Measurements from ENCODE around the gene RIMS1. TPM values are rescaled to one million over a fixed set of nuclear protein-coding genes. Genes with fewer than 3 reads are reported as not detected.

The RIMS1 gene
- total RNA-seq, 6 experiments from 2014 or later = 1.5 to 2.5 (median 2.2) TPM

- H3K36me3 Mint-ChIP-seq (ENCODE audit: low read depth) = no peaks in the 10 kb centered on the region
- no peak for DNase-seq
- TF ChIP-seq, protein P1, sequence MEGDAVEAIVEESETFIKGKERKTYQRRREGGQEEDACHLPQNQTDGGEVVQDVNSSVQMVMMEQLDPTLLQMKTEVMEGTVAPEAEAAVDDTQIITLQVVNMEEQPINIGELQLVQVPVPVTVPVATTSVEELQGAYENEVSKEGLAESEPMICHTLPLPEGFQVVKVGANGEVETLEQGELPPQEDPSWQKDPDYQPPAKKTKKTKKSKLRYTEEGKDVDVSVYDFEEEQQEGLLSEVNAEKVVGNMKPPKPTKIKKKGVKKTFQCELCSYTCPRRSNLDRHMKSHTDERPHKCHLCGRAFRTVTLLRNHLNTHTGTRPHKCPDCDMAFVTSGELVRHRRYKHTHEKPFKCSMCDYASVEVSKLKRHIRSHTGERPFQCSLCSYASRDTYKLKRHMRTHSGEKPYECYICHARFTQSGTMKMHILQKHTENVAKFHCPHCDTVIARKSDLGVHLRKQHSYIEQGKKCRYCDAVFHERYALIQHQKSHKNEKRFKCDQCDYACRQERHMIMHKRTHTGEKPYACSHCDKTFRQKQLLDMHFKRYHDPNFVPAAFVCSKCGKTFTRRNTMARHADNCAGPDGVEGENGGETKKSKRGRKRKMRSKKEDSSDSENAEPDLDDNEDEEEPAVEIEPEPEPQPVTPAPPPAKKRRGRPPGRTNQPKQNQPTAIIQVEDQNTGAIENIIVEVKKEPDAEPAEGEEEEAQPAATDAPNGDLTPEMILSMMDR (IDR thresholded peaks at IDR 0.05) = no peak
- H3K4me1 Mint-ChIP-seq (ENCODE audit: low read depth) = 0 out of 2 replicates have a peak, but pooled peaks cover 5% of the 10 kb centered on the region
- no peaks in the 10 kb centered on the region for H3K9me3 Mint-ChIP-seq
- no peaks in the 10 kb centered on the region; the same call in none of the 2 replicates for H3K27me3 Mint-ChIP-seq (ENCODE audit: insufficient read depth)
- no peak overlapping the region for H3K27ac Mint-ChIP-seq
- no peak overlapping the region for H3K4me3 Mint-ChIP-seq
Observed at GRCh38 chr6:72403413-72403812, 517.1 kb downstream of the RIMS1 start.

DNA sequence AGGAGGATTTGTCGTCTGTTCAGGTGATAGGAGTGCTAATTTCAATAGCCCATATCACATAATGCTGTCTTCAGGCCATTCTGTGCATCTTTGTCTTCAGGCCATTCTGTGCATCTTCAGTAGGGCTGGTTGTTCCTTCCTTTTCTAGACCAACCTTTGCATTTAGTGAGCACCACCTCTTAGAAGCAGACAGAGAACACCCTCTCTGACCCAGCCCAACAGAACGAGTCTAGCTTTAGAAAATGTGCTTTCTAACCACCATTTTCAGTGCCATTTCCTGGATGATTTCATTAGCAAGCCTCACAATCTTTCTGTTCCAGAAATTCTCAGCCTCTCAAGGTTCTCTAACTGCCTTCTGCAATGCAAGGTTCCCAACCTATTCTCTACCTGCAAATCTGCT, 520.2 kb downstream of the RIMS1 start:
- H3K27ac Mint-ChIP-seq = no peak overlapping the region

GRCh38 chr6:72410769-72411168, 524.4 kb downstream of the RIMS1 start:
- peaks cover 64% of the 10 kb centered on the region for H3K4me1 Mint-ChIP-seq (ENCODE audit: low read depth)
- H3K4me3 Mint-ChIP-seq = no peak overlapping the region
- H3K36me3 Mint-ChIP-seq (ENCODE audit: low read depth) = peaks cover 8% of the 10 kb centered on the region; the same call in 1 of the 2 replicates
- H3K27ac Mint-ChIP-seq = no peak overlapping the region
- TF ChIP-seq, protein P1 (IDR thresholded peaks at IDR 0.05) = no peak
- no peak for DNase-seq
- no peaks in the 10 kb centered on the region for H3K9me3 Mint-ChIP-seq
- no peaks in the 10 kb centered on the region for H3K27me3 Mint-ChIP-seq (ENCODE audit: insufficient read depth)

More for the DNA sequence above, 520.2 kb downstream of the RIMS1 start:
- no peak overlapping the region for H3K4me3 Mint-ChIP-seq
- TF ChIP-seq, protein P1 (IDR thresholded peaks at IDR 0.05) = no peak
- H3K4me1 Mint-ChIP-seq (ENCODE audit: low read depth) = peaks cover 22% of the 10 kb centered on the region
- no peaks in the 10 kb centered on the region; the same call in none of the 2 replicates for H3K27me3 Mint-ChIP-seq (ENCODE audit: insufficient read depth)
- H3K9me3 Mint-ChIP-seq = no peaks in the 10 kb centered on the region
- no peaks in the 10 kb centered on the region for H3K36me3 Mint-ChIP-seq (ENCODE audit: low read depth)
- no peak for DNase-seq

GRCh38 chr6:72411872-72412708, 525.7 kb downstream of the RIMS1 start:
- H3K36me3 Mint-ChIP-seq (ENCODE audit: low read depth) = peaks cover 8% of the 10 kb centered on the region; the same call in 1 of the 2 replicates
- H3K27ac Mint-ChIP-seq = peak overlapping the region; percentile 68

DNA sequence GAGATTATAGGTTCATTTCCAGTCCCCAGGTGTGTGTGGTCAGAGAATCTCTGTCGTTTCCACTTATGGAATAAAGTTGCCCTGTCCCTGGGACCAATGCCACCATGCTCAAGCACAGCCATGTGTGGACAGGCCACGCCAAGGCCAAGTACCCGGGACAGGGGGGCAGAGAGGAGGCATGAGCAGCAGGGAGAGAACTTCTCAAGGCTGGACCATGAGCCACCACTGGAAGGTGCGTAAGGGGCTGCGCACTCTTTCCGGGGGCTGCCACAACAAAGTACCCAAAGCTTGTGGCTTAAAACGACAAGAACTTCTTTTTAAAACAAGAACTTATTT, 526.3 kb downstream of the RIMS1 start:
- Mint-ChIP-seq H3K27ac (peak overlapping the region; percentile 68), H3K4me1 (ENCODE audit: low read depth) (peaks cover 76% of the 10 kb centered on the region), H3K36me3 (ENCODE audit: low read depth) (peaks cover 8% of the 10 kb centered on the region; the same call in 1 of the 2 replicates), H3K27me3 (ENCODE audit: insufficient read depth) (no peaks in the 10 kb centered on the region), H3K4me3 (no peak overlapping the region), H3K9me3 (no peaks in the 10 kb centered on the region)
- TF ChIP-seq, protein P1 (IDR thresholded peaks at IDR 0.05) = no peak
- no peak for DNase-seq

More at GRCh38 chr6:72411872-72412708, 525.7 kb downstream of the RIMS1 start:
- Mint-ChIP-seq H3K27me3 (ENCODE audit: insufficient read depth) (no peaks in the 10 kb centered on the region), H3K9me3 (no peaks in the 10 kb centered on the region), H3K4me3 (no peak overlapping the region), H3K4me1 (ENCODE audit: low read depth) (peaks cover 70% of the 10 kb centered on the region)
- TF ChIP-seq, protein P1 (IDR thresholded peaks at IDR 0.05) = peak; percentile 100
- DNase-seq = peak; percentile 74

Measured in HFFc6 (cell line).